Pancreas (tissue), 10 donors: ENCODE data around the gene RABGAP1L. TPM values are rescaled to one million over a fixed set of nuclear protein-coding genes. Genes with fewer than 3 reads are reported as not detected.

ENCODE experiments used
- ATAC-seq, 4 donors: fragments of 200-7000 bp; cut with Tn5 transposase; one replicate each; pipeline versions ENCODE4 v1.8.0 to v1.9.1; 2020; ENCODE audit warnings: mild to moderate bottlenecking in 4 of 4, moderate library complexity in 4 of 4
- DNase-seq, 6 donors: peaks; one replicate each; pipeline ENCODE4 v3.0.0-alpha.2; 2020
- FAIRE-seq: peaks from 2 replicates; lab custom pipeline; 2012; peaks lifted over from hg19 to GRCh38; lab: Jason Lieb, UNC
- H3K27ac ChIP-seq, 4 donors: fragments of 200-600 bp; sonication (generic); 1 replicate in 3 of 4; 2 replicates in 1 of 4; pipeline versions ENCODE4 v1.5.0 to v1.8.0; 2020
- H3K27me3 ChIP-seq, 4 donors: fragments of 200-600 bp; one replicate each; pipeline ENCODE4 v1.8.0; 2021
- H3K36me3 ChIP-seq, 3 donors: fragments of 200-600 bp; sonication (generic) in 1 of 3; one replicate each; pipeline versions ENCODE4 v1.5.0 to v1.8.0; 2020 to 2021
- H3K4me1 ChIP-seq, 3 donors: fragments of 200-600 bp; one replicate each; pipeline ENCODE4 v1.8.0; 2021
- H3K4me3 ChIP-seq, 4 donors: fragments of 200-600 bp; sonication (generic) in 2 of 4; one replicate each; pipeline versions ENCODE4 v1.5.0 to v1.8.0; 2020 to 2021
- H3K9me3 ChIP-seq, 4 donors: fragments of 200-600 bp; one replicate each; pipeline ENCODE4 v1.8.0; 2021
- WGBS, 2 donors: extraction: QIAGEN DNeasy Blood & Tissue Kit; methylation state at CpG; one replicate each; pipeline ENCODE4 v1.1.7; 2013; 5-methylcytosine and 5-hydroxymethylcytosine counted together
- intact Hi-C, 3 donors: fragments of 100-400 bp; cut with DNase I; formaldehyde crosslinking; loops; one replicate each; pipeline versions ENCODE4 v1.11.1 to v1.14.2; 2022
- polyA plus RNA-seq, 2 donors: library from polyadenylated mRNA; stranded (reverse); fragments of 200-250 nt; gene quantifications; one replicate each; pipeline ENCODE4 v1.2.3, GENCODE V29; 2013
- total RNA-seq, 6 donors: library from RNA; stranded (reverse); fragmentation: NEBNext Ultra II Directional in 4 of 6; extraction: Animal tissue kit (Norgen Biotek cat#: 25700) in 4 of 6; gene quantifications; one replicate each; pipeline versions ENCODE4 v1.2.1 to v1.2.4, GENCODE V29; 2021 to 2023
- TF ChIP-seq, protein P1 (sequence below), 4 donors: fragments of 200-600 bp; sonication (generic) in 3 of 4; IDR thresholded peaks; one replicate each; pipeline versions ENCODE4 v1.5.0 to v1.8.0; 2021; ENCODE audit warnings: antibody characterized with exemption in 4 of 4
- donor health status: healthy with polysubstance abuse.
- donor health status: DM: no; HTN: no; CAD: no; lungs with moderate emphysema.
- donor health status: DM: no; HTN: no; CAD: no.
- donor health status: control.
- donor health status: control.
- donor health status: Bipolar disorder and iron deficiency.
- donor health status: DM: yes; HTN: yes; CAD: no.
- donor health status: DM: no; HTN: no; CAD: no.
- donor health status: DM: no; HTN: no; CAD: no.
- donor health status: DM: yes; HTN: yes; CAD: no.

Gene RABGAP1L
- total and polyA plus RNA-seq, 8 donors = 13.9 to 64.8 (median 36.1) TPM

- Histone ChIP-seq H3K27ac (no peak overlapping the region), H3K4me3 (no peak overlapping the region), H3K36me3 (peaks cover 0 to 13% (median 6%) of the 10 kb centered on the region in 3 donors), H3K9me3 (no peaks in the 10 kb centered on the region), H3K4me1 (peaks cover 0 to 4% (median 0%) of the 10 kb centered on the region in 3 donors), H3K27me3 (no peaks in the 10 kb centered on the region)
- WGBS, 2 donors = 43 to 48% methylated on average over 2 of the region's 2 CpGs
- intact Hi-C loops = no loop called here
- DNase-seq (peak in 1 of 6 donors; percentile 12), ATAC-seq (peak in 3 of 4 donors; percentile 53 to 83 (median 65)), FAIRE-seq (no peak)
- TF ChIP-seq, protein P1, sequence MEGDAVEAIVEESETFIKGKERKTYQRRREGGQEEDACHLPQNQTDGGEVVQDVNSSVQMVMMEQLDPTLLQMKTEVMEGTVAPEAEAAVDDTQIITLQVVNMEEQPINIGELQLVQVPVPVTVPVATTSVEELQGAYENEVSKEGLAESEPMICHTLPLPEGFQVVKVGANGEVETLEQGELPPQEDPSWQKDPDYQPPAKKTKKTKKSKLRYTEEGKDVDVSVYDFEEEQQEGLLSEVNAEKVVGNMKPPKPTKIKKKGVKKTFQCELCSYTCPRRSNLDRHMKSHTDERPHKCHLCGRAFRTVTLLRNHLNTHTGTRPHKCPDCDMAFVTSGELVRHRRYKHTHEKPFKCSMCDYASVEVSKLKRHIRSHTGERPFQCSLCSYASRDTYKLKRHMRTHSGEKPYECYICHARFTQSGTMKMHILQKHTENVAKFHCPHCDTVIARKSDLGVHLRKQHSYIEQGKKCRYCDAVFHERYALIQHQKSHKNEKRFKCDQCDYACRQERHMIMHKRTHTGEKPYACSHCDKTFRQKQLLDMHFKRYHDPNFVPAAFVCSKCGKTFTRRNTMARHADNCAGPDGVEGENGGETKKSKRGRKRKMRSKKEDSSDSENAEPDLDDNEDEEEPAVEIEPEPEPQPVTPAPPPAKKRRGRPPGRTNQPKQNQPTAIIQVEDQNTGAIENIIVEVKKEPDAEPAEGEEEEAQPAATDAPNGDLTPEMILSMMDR (IDR thresholded peaks at IDR 0.05) = no peak
Observed at GRCh38 chr1:174974711-174975119, 815.4 kb downstream of the RABGAP1L start.

- intact Hi-C loops = no loop called here
- DNase-seq (no peak), ATAC-seq (no peak), FAIRE-seq (no peak)
- Histone ChIP-seq H3K27me3 (no peaks in the 10 kb centered on the region), H3K9me3 (no peaks in the 10 kb centered on the region), H3K4me1 (peaks cover 0 to 4% (median 0%) of the 10 kb centered on the region in 3 donors), H3K36me3 (peaks cover 0 to 18% (median 6%) of the 10 kb centered on the region in 3 donors), H3K27ac (no peak overlapping the region), H3K4me3 (no peak overlapping the region)
- WGBS, 2 donors = 81 to 89% methylated on average over 1 of the region's 1 CpG
- TF ChIP-seq, protein P1 (IDR thresholded peaks at IDR 0.05) = no peak
Observed at GRCh38 chr1:174975764-174976163, 816.4 kb downstream of the RABGAP1L start.

DNA sequence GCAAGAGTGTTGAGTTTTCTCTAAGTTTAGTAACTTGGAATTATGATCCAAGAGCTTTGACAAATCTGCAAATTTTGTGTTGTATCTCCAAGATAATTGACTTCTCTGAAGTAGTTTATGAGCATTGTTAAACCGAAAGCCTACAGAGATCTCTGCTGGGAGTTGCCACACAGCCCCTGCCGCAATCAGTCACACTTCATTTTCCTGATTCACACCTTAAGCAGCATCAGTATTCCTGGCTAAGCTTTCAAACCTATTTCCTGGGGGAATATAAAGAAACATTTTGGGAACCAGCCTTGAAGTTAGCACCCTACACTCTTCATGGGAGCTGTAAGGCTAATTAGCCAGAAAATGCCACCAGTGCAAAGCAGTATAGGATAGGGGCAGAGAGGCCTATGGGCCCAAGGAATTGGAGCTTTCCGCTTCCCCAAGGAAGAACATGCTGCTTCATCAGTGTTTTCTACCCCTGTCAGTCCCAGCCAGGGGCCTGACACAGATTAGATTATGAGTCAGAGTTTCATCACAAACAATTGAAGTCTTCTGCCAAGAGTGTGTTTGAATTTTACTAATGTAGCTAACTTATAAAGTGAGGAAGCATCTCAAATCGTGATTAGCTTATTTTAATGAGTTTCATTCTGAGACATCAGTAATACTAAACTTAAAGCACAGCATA, 817.3 kb downstream of the RABGAP1L start:
- WGBS, 2 donors = 80 to 85% methylated on average over 4 of the region's 4 CpGs
- Histone ChIP-seq H3K27me3 (no peaks in the 10 kb centered on the region), H3K9me3 (no peaks in the 10 kb centered on the region), H3K36me3 (peaks cover 0 to 22% (median 6%) of the 10 kb centered on the region in 3 donors), H3K27ac (no peak overlapping the region), H3K4me3 (no peak overlapping the region), H3K4me1 (peaks cover 0 to 1% (median 0%) of the 10 kb centered on the region in 3 donors)
- DNase-seq = no peak
- TF ChIP-seq, protein P1 (IDR thresholded peaks at IDR 0.05) = no peak
- peak in 2 of 4 donors; percentile 28 to 37 for ATAC-seq
- intact Hi-C loops = no loop called here
- no peak for FAIRE-seq

DNA sequence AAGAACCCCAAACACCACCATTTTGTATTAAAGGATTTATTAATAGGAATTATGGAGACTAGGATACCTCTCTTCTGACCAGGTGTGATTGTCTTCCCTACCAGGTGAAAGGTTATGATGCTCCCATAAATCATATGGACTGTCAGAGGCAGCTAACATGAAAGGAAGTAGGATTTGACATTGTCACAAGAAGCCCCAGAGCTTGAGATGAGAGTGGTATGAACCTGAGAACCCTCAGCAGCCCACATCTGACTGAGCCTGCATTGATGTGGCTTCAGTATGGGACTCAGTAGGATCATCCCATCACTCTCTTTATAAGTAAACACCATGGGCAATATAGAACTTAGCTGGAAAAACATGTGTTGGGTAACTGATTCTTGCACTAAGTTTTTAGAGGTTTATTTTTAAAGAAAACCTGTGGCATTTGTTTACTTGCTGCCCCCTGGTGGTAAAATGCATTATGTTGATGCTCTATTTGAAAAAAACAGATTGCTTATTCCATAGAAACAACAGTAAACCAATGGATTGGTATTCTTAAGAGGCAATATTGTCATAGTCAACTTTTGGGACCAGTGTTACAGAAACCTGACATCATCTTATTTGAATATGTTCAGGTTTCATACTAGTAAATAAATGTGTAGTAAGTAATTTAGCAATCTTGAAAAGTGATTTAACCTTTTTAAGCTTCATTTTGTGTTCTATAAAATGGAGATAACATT, 823.8 kb downstream of the RABGAP1L start:
- Histone ChIP-seq H3K4me1 (no peaks in the 10 kb centered on the region), H3K9me3 (no peaks in the 10 kb centered on the region), H3K4me3 (no peak overlapping the region), H3K27ac (no peak overlapping the region), H3K36me3 (peaks cover 0 to 34% (median 6%) of the 10 kb centered on the region in 3 donors), H3K27me3 (no peaks in the 10 kb centered on the region)
- ATAC-seq (peak in 2 of 4 donors; percentile 18 to 23), FAIRE-seq (no peak), DNase-seq (no peak)
- intact Hi-C loops = loop anchor here in 2 of 3 donors (10.0 kb wide), 3 partner anchors 98 to 218 kb away; no protein-coding TSS in a partner anchor
- TF ChIP-seq, protein P1 (IDR thresholded peaks at IDR 0.05) = peak in 3 of 4 donors; percentile 32 to 53 (median 48)
